ENCODE measurements around the gene PROM1. TPM values are rescaled to one million over a fixed set of nuclear protein-coding genes. Genes with fewer than 3 reads are reported as not detected.

PROM1 gene
- total RNA-seq, 2 donors from 2014 or later = 23.7 to 24.6 TPM

GRCh38 chr4:15944895-15945294 is 138.9 kb downstream of the PROM1 start:
- H3K27ac ChIP-seq = no peak overlapping the region
- no peak overlapping the region for H3K4me3 ChIP-seq
- no peaks in the 10 kb centered on the region for H3K27me3 ChIP-seq
- H3K4me1 ChIP-seq = no peaks in the 10 kb centered on the region
- ATAC-seq (no peak), DNase-seq (no peak)
- no peaks in the 10 kb centered on the region for H3K9me3 ChIP-seq
- no peaks in the 10 kb centered on the region for H3K36me3 ChIP-seq (replicated peaks in 1 of 2; ENCODE audit: insufficient read depth in 1 of 2, low read depth in 2 of 2)
- intact Hi-C loops (cut with DNase I) = no loop called here
- TF ChIP-seq, protein P1, sequence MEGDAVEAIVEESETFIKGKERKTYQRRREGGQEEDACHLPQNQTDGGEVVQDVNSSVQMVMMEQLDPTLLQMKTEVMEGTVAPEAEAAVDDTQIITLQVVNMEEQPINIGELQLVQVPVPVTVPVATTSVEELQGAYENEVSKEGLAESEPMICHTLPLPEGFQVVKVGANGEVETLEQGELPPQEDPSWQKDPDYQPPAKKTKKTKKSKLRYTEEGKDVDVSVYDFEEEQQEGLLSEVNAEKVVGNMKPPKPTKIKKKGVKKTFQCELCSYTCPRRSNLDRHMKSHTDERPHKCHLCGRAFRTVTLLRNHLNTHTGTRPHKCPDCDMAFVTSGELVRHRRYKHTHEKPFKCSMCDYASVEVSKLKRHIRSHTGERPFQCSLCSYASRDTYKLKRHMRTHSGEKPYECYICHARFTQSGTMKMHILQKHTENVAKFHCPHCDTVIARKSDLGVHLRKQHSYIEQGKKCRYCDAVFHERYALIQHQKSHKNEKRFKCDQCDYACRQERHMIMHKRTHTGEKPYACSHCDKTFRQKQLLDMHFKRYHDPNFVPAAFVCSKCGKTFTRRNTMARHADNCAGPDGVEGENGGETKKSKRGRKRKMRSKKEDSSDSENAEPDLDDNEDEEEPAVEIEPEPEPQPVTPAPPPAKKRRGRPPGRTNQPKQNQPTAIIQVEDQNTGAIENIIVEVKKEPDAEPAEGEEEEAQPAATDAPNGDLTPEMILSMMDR (IDR thresholded peaks at IDR 0.05) = no peak
- TF ChIP-seq POLR2A (IDR thresholded peaks at IDR 0.05) = no peak
- 63 to 69% methylated on average over 2 of the region's 2 CpGs for WGBS, 2 donors

- DNase-seq (no peak), ATAC-seq (no peak)
- intact Hi-C loops (cut with DNase I) = no loop called here
- TF ChIP-seq POLR2A (IDR thresholded peaks at IDR 0.05) = no peak
- TF ChIP-seq, protein P1 (IDR thresholded peaks at IDR 0.05) = no peak
- H3K27ac ChIP-seq = no peak overlapping the region
- H3K4me1 ChIP-seq = no peaks in the 10 kb centered on the region
- WGBS, 2 donors = 65 to 67% methylated on average over 1 of the region's 1 CpG
- no peaks in the 10 kb centered on the region for H3K36me3 ChIP-seq (replicated peaks in 1 of 2; ENCODE audit: insufficient read depth in 1 of 2, low read depth in 2 of 2)
- no peak overlapping the region for H3K4me3 ChIP-seq
- no peaks in the 10 kb centered on the region for H3K9me3 ChIP-seq
- no peaks in the 10 kb centered on the region for H3K27me3 ChIP-seq
Measured at GRCh38 chr4:15942283-15942682, 141.5 kb downstream of the PROM1 start.

GRCh38 chr4:15938640-15939039 is 145.2 kb downstream of the PROM1 start, which contains the start of gene FGFBP1:
FGFBP1 (minus strand) TSS chr4:15938740; CDS start chr4:15936632, 2,108 bp downstream.
- H3K4me3 ChIP-seq = no peak within 1 kb of the TSS
- DNase-seq = no peak
- H3K36me3 ChIP-seq (replicated peaks in 1 of 2; ENCODE audit: insufficient read depth in 1 of 2, low read depth in 2 of 2) = no peaks in the 10 kb centered on the region
- no peak within 1 kb of the TSS for H3K27ac ChIP-seq
- no peaks in the 10 kb centered on the region for H3K4me1 ChIP-seq
- ATAC-seq = no peak
- no peaks in the 10 kb centered on the region for H3K27me3 ChIP-seq
- TF ChIP-seq, protein P1 (IDR thresholded peaks at IDR 0.05) = no peak
- TF ChIP-seq POLR2A (IDR thresholded peaks at IDR 0.05) = no peak
- 43 to 60% methylated on average over 4 of the region's 4 CpGs for WGBS, 2 donors
- H3K9me3 ChIP-seq = no peaks in the 10 kb centered on the region
- intact Hi-C loops (cut with DNase I) = no loop called here

- Histone ChIP-seq H3K36me3 (replicated peaks in 1 of 2; ENCODE audit: insufficient read depth in 1 of 2, low read depth in 2 of 2) (no peaks in the 10 kb centered on the region), H3K4me3 (no peak overlapping the region), H3K4me1 (no peaks in the 10 kb centered on the region), H3K27me3 (no peaks in the 10 kb centered on the region), H3K9me3 (no peaks in the 10 kb centered on the region), H3K27ac (no peak overlapping the region)
- peak; percentile 20 to 43 (median 37) for DNase-seq
- WGBS, 2 donors = 8 to 14% methylated on average over 7 to 8 of the region's 8 CpGs
- intact Hi-C loops (cut with DNase I) = no loop called here
- TF ChIP-seq, protein P1 (IDR thresholded peaks at IDR 0.05) = no peak
- TF ChIP-seq POLR2A (IDR thresholded peaks at IDR 0.05) = no peak
- ATAC-seq = peak; percentile 71
Measured at GRCh38 chr4:15938182-15938581, 145.6 kb downstream of the PROM1 start.

DNA sequence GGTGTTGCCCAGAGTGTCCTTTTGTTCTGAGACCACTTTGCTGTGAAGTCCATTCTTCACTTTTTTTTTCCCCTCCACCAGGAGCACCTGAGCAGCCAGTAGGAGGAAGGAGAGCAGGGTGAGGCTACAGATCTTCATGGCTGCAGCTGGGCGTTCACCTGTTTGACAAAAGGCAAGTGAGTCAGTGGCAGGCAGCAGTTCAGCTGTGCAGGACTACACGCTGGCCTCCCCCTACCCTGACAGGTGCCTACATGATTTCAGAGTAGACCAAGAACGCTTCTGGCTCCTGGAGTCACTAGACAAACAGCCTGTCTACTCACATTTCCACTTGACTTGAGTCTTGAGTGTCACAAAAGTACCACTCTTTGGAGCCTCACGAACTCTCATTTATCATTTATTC is 147.3 kb downstream of the PROM1 start:
- H3K27ac ChIP-seq = no peak overlapping the region
- H3K9me3 ChIP-seq = no peaks in the 10 kb centered on the region
- intact Hi-C loops (cut with DNase I) = no loop called here
- ATAC-seq (no peak), DNase-seq (no peak)
- TF ChIP-seq, protein P1 (IDR thresholded peaks at IDR 0.05) = no peak
- no peak for TF ChIP-seq POLR2A (IDR thresholded peaks at IDR 0.05)
- no peaks in the 10 kb centered on the region for H3K36me3 ChIP-seq (replicated peaks in 1 of 2; ENCODE audit: insufficient read depth in 1 of 2, low read depth in 2 of 2)
- no peaks in the 10 kb centered on the region for H3K27me3 ChIP-seq
- H3K4me1 ChIP-seq = no peaks in the 10 kb centered on the region
- WGBS, 2 donors = 54 to 58% methylated on average over 4 of the region's 4 CpGs
- H3K4me3 ChIP-seq = no peak overlapping the region

Data from body of pancreas (tissue), 4 donors.